ENCODE measurements around the gene DGKQ. TPM values are rescaled to one million over a fixed set of nuclear protein-coding genes. Genes with fewer than 3 reads are reported as not detected.
A peak's percentile ranks its signal among the peaks of the same experiment; 100 is the strongest.

DGKQ gene
- total and polyA plus RNA-seq, 9 of the 15 experiments (the other 6 are each of a cell fraction or from before 2014, with no cell fraction given), result 0.17 to 22.0 (median 5.6) TPM

DNA sequence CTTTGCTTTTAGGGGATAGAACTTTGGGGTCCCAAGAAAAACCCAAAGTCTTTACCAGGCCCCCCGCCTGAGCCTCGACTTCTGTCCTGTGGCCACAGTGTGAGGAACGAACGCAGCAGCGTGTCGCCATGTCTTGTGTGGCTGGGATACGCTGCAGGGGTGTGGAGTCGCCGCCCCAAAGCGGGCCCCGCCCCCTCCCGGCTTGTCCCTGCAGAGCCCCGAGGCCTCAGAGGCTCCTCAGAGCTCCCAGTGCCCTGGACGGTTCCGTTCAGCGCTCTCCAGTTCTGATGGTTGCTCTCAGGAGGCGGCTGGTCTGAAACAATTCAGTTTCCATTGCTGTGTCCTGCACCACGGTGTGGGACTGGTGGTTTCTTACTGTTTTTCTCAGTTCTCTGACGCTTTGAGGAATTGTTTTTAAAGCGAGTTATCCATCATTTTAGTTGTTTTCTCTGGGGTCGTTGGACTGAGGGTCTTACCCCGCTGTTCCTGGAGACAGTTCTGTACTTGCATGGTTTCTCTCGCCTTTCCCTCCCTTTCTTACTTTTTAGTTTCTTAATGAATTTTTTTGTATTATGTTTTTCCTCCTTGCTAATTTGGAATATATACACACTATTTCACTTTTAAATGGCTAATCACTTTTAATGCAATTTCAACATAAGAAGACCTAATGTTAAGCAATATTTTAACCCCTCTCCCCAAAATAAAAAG is 11.9 kb upstream of the DGKQ start (continued):
- TF ChIP-seq NR4A1 (CRISPR knock-in tag; IDR thresholded peaks at IDR 0.05) (no peak), NR4A1 (tag; IDR thresholded peaks at IDR 0.05) (no peak), CTCF (IDR thresholded peaks at IDR 0.05 in 2 of 3, conservative IDR thresholded peaks at IDR 0.05 in 1 of 3; ENCODE audit: insufficient read depth in 2 of 3, low read depth in 1 of 3, low read length in 3 of 3) (peak in 2 of 3 experiments; percentile 14 to 15; a peak in 1 of 6 replicates), FOXJ3 (CRISPR knock-in tag; IDR thresholded peaks at IDR 0.05) (no peak), CREBBP (IDR thresholded peaks at IDR 0.05; ENCODE audit: low read depth, low read length) (no peak), FOXP1 (CRISPR knock-in tag; IDR thresholded peaks at IDR 0.05) (no peak), LEF1 (IDR thresholded peaks at IDR 0.05) (0 out of 2 replicates have a peak, but pooled peaks have one; percentile 11), RAD21 (CRISPR knock-in tag; conservative IDR thresholded peaks at IDR 0.05 in 1 of 2, IDR thresholded peaks at IDR 0.05 in 1 of 2) (peak in 1 of 2 experiments; percentile 32; a peak in 1 of 4 replicates), REST (IDR thresholded peaks at IDR 0.05; ENCODE audit: borderline replicate concordance) (0 out of 2 replicates have a peak, but pooled peaks have one; percentile 12), REST (CRISPR knock-in tag; IDR thresholded peaks at IDR 0.05; ENCODE audit: low read depth) (no peak), L3MBTL2 (IDR thresholded peaks at IDR 0.05) (peak; percentile 89)
- TF ChIP-seq, protein P1, sequence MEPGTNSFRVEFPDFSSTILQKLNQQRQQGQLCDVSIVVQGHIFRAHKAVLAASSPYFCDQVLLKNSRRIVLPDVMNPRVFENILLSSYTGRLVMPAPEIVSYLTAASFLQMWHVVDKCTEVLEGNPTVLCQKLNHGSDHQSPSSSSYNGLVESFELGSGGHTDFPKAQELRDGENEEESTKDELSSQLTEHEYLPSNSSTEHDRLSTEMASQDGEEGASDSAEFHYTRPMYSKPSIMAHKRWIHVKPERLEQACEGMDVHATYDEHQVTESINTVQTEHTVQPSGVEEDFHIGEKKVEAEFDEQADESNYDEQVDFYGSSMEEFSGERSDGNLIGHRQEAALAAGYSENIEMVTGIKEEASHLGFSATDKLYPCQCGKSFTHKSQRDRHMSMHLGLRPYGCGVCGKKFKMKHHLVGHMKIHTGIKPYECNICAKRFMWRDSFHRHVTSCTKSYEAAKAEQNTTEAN (CRISPR knock-in tag; IDR thresholded peaks at IDR 0.05), result no peak
- TF ChIP-seq, protein P2, sequence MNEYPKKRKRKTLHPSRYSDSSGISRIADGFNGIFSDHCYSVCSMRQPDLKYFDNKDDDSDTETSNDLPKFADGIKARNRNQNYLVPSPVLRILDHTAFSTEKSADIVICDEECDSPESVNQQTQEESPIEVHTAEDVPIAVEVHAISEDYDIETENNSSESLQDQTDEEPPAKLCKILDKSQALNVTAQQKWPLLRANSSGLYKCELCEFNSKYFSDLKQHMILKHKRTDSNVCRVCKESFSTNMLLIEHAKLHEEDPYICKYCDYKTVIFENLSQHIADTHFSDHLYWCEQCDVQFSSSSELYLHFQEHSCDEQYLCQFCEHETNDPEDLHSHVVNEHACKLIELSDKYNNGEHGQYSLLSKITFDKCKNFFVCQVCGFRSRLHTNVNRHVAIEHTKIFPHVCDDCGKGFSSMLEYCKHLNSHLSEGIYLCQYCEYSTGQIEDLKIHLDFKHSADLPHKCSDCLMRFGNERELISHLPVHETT (CRISPR knock-in tag; conservative IDR thresholded peaks at IDR 0.05 in 1 of 2, IDR thresholded peaks at IDR 0.05 in 1 of 2), result no peak
